Fibroblast of mammary gland (primary cell): ENCODE measurements around the gene CAPG.
A peak's percentile ranks its signal among the peaks of the same experiment; 100 is the strongest.

ENCODE experiments used
- DNase-seq: peaks from one replicate; pipeline ENCODE4 v3.0.0-alpha.2; 2010; ENCODE audit warnings: low read depth
- H3K4me3 ChIP-seq: 2 replicates; pipeline ENCODE4 v1.5.1; 2011; ENCODE audit warnings: low read depth, mild to moderate bottlenecking, low read length, moderate library complexity; ENCODE audit not compliant: control insufficient read depth
- CTCF ChIP-seq: conservative IDR thresholded peaks from 2 replicates; pipeline ENCODE4 v1.5.1; 2011; ENCODE audit warnings: low read depth, low read length, inconsistent platforms; ENCODE audit not compliant: control insufficient read depth, insufficient read depth

Gene CAPG

GRCh38 chr2:85438201-85439024 lies 28.2 kb upstream of the CAPG start:
- no peak for TF ChIP-seq CTCF
- H3K4me3 ChIP-seq: peak overlapping the region; percentile 27
- DNase-seq: no peak

GRCh38 chr2:85437488-85438200 lies 27.5 kb upstream of the CAPG start:
- TF ChIP-seq CTCF: no peak
- peak; percentile 86 for DNase-seq
- H3K4me3 ChIP-seq: peak overlapping the region; percentile 27

GRCh38 chr2:85436836-85437487 lies 26.8 kb upstream of the CAPG start:
- DNase-seq: no peak
- no peak overlapping the region for H3K4me3 ChIP-seq
- no peak for TF ChIP-seq CTCF

GRCh38 chr2:85435981-85436835 lies 26.0 kb upstream of the CAPG start:
- no peak for DNase-seq
- H3K4me3 ChIP-seq: no peak overlapping the region
- TF ChIP-seq CTCF: no peak

GRCh38 chr2:85435220-85435958 lies 25.2 kb upstream of the CAPG start:
- TF ChIP-seq CTCF: no peak
- DNase-seq: no peak
- no peak overlapping the region for H3K4me3 ChIP-seq
